Measurements from ENCODE around the gene ATF1.

DNA sequence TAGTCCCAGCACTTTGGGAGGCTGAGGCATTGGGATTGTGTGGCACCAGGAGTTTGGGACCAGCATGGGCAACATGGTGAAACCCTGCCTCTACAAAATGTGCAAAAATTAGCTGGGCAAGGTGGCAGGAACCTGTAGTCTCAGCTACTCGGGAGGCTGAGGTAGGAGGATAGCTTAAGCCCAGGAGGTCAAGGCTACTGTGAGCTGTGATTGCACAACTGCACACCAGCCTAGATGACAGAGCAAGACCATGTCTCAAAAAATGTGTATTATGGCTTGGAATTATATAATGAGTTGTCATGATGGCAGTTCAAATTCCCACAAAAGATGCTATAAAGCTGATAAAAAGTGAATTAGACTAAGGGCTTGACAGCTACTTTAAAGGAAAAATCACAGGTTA lies 58.2 kb downstream of the ATF1 start:
- TF ChIP-seq, protein P1, sequence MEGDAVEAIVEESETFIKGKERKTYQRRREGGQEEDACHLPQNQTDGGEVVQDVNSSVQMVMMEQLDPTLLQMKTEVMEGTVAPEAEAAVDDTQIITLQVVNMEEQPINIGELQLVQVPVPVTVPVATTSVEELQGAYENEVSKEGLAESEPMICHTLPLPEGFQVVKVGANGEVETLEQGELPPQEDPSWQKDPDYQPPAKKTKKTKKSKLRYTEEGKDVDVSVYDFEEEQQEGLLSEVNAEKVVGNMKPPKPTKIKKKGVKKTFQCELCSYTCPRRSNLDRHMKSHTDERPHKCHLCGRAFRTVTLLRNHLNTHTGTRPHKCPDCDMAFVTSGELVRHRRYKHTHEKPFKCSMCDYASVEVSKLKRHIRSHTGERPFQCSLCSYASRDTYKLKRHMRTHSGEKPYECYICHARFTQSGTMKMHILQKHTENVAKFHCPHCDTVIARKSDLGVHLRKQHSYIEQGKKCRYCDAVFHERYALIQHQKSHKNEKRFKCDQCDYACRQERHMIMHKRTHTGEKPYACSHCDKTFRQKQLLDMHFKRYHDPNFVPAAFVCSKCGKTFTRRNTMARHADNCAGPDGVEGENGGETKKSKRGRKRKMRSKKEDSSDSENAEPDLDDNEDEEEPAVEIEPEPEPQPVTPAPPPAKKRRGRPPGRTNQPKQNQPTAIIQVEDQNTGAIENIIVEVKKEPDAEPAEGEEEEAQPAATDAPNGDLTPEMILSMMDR (IDR thresholded peaks at IDR 0.05; ENCODE audit: low read depth, low read length), result no peak
- TF ChIP-seq POLR2A (IDR thresholded peaks at IDR 0.05; ENCODE audit: extremely low read depth, insufficient read length), result no peak
- TF ChIP-seq, protein P2, sequence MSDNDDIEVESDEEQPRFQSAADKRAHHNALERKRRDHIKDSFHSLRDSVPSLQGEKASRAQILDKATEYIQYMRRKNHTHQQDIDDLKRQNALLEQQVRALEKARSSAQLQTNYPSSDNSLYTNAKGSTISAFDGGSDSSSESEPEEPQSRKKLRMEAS (IDR thresholded peaks at IDR 0.05; ENCODE audit: low read depth, low read length), result no peak

All from NB4 (cell line).